Measurements from ENCODE around the gene ANKRD44. TPM values are rescaled to one million over a fixed set of nuclear protein-coding genes. Genes with fewer than 3 reads are reported as not detected.

ANKRD44 gene
- total RNA-seq, 2 experiments from 2014 or later: 214 to 246 TPM

DNA sequence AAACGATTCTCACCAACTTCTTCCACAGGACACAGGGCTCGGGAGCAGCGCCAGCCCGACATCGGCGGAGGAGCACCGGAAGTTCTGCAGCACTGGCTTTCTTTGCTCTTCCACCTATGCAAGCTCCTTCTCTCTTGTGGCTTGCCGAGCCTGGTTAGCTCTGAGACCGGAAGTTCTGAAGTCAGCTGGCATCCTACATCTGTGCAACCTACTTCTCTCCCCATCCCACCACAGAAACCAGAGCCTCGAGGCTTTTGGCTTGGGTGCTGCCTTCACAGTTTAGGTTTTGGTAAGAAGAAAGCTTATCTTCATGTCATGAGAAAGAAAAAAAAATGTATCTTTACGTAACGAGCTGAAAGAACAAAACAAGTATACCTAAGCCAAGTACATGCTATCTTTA lies 111.7 kb downstream of the ANKRD44 start:
- Mint-ChIP-seq H3K4me3 (peak overlapping the region; percentile 79), H3K27me3 (no peaks in the 10 kb centered on the region), H3K4me1 (peaks cover 85% of the 10 kb centered on the region), H3K36me3 (ENCODE audit: low read depth) (peaks cover 55% of the 10 kb centered on the region), H3K9me3 (peaks cover 3% of the 10 kb centered on the region), H3K27ac (peak overlapping the region; percentile 96)
- CTCF ChIA-PET: interaction anchor here (0.8 to 4.1 kb wide), 19 partner anchors 9 to 129 kb away, joined by 3 to 28 read pairs (median 4); partner anchors contain the start of gene ANKRD44
- DNase-seq: peak; percentile 94
- POLR2A ChIA-PET: interaction anchor here (0.6 to 9.9 kb wide), 25 partner anchors 9 to 271 kb away, joined by 3 to 123 read pairs (median 5); partner anchors contain the start of genes ANKRD44 and COQ10B

DNA sequence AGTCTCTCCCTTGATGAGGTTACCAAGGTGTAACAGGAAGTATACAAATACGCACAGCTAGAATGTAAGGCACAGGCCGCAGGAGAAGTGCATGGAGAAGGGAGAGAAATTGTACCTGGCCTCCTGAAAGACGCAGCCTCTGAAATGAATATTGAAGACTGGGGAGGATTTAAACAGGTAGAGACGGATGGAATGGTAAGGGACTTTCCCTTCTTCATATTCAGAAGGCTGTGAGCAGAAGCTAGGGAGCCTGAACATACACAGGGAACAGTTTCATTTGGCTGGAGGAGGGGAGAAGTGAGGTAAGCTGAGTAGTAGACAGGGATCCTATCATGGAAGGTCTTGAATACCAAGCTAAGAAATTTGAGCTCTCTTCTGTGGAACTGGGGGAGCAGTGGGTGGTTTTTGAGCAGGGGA lies 112.7 kb downstream of the ANKRD44 start:
- Mint-ChIP-seq H3K27me3 (no peaks in the 10 kb centered on the region), H3K4me3 (peak overlapping the region; percentile 79), H3K36me3 (ENCODE audit: low read depth) (peaks cover 46% of the 10 kb centered on the region), H3K4me1 (peaks cover 81% of the 10 kb centered on the region), H3K27ac (peak overlapping the region; percentile 96), H3K9me3 (peaks cover 3% of the 10 kb centered on the region)
- ChIA-PET CTCF (interaction anchor here (1.0 to 4.1 kb wide), 10 partner anchors 8 to 111 kb away, joined by 3 to 28 read pairs (median 6); partner anchors contain the start of gene ANKRD44), POLR2A (interaction anchor here (0.7 to 9.9 kb wide), 15 partner anchors 8 to 255 kb away, joined by 3 to 123 read pairs (median 5); partner anchors contain the start of genes ANKRD44 and COQ10B)
- no peak for DNase-seq

DNA sequence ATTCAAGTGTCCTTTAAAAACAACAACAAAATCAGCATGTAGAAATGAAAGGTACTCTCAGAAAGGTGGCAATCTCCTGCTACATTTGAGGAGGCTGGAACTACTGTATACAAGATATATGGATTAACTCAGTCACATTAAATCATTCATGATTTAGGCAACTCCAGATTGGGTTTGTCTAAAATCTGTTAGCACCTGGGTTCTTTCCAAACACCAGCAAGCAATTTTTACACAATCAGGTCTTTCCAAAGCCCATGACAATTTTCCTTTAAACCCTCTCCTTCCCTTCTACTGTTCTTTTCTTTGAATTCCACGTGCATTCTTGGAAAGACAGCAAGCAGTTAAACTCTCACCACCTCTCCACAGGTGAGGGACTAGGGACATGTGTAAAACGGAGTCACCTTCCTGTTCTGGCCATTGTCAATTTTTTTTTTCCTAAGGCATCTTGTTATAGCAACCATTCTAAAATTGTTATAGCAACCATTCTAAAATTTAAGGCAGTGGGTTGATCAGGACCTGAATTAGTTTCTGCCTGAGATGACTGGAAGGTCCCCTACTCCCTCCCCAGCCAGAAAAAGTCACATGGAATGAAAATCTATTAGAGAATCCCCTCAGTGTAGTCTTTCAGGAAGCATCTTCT lies 113.9 kb downstream of the ANKRD44 start:
- Mint-ChIP-seq H3K27ac (peak overlapping the region; percentile 47), H3K36me3 (ENCODE audit: low read depth) (peaks cover 35% of the 10 kb centered on the region), H3K4me3 (peak overlapping the region; percentile 39), H3K9me3 (no peaks in the 10 kb centered on the region), H3K27me3 (no peaks in the 10 kb centered on the region), H3K4me1 (peaks cover 84% of the 10 kb centered on the region)
- DNase-seq: no peak
- ChIA-PET CTCF (interaction anchor here (1.0 to 4.1 kb wide), 5 partner anchors 13 to 113 kb away, joined by 3 to 28 read pairs (median 4); partner anchors contain the start of gene ANKRD44), POLR2A (interaction anchor here (0.6 to 9.9 kb wide), 7 partner anchors 13 to 112 kb away, joined by 3 to 123 read pairs (median 34); partner anchors contain the start of gene ANKRD44)

- Mint-ChIP-seq H3K27me3 (no peaks in the 10 kb centered on the region), H3K9me3 (no peaks in the 10 kb centered on the region), H3K27ac (peak overlapping the region; percentile 29), H3K36me3 (ENCODE audit: low read depth) (peaks cover 25% of the 10 kb centered on the region), H3K4me3 (no peak overlapping the region), H3K4me1 (peaks cover 85% of the 10 kb centered on the region)
- ChIA-PET CTCF (interaction anchor here (1.0 to 1.8 kb wide), 4 partner anchors 12 to 116 kb away, joined by 3 to 7 read pairs (median 3); no protein-coding TSS in a partner anchor), POLR2A (interaction anchor here (0.5 to 9.9 kb wide), 7 partner anchors 14 to 116 kb away, joined by 3 to 123 read pairs (median 8); partner anchors contain the start of gene ANKRD44)
- DNase-seq: no peak
Observed at GRCh38 chr2:197195518-197195917, 115.1 kb downstream of the ANKRD44 start.

DNA sequence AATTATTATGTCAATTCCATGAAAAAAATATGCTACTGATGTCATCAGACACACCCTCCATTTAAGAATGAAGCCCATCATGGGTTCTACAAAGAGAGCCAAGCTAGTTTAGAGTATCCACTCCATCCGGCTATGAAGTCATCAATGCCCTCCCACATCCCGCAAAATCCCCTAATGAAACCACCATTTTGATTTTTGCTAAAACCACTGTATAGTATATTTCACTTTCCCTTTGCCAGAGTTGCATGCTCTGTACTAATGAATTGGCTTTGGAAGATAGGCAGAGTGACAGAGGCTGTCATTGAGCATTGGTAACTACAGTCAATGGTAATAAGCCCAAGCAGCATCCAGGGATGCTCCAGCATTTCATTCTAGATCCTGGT lies 118.6 kb downstream of the ANKRD44 start:
- Mint-ChIP-seq H3K27ac (peak overlapping the region; percentile 32), H3K4me3 (no peak overlapping the region), H3K4me1 (peaks cover 76% of the 10 kb centered on the region), H3K9me3 (no peaks in the 10 kb centered on the region), H3K36me3 (ENCODE audit: low read depth) (peaks cover 16% of the 10 kb centered on the region), H3K27me3 (no peaks in the 10 kb centered on the region)
- POLR2A ChIA-PET: interaction anchor here (0.7 to 3.6 kb wide), 9 partner anchors 14 to 124 kb away, joined by 3 to 61 read pairs (median 4); partner anchors contain the start of gene ANKRD44
- CTCF ChIA-PET: interaction anchor here (0.6 to 4.2 kb wide), 23 partner anchors 10 to 253 kb away, joined by 3 to 55 read pairs (median 5); partner anchors contain the start of gene ANKRD44
- peak; percentile 64 for DNase-seq

- no peak overlapping the region for H3K4me3 Mint-ChIP-seq
- peaks cover 17% of the 10 kb centered on the region for H3K36me3 Mint-ChIP-seq (ENCODE audit: low read depth)
- H3K4me1 Mint-ChIP-seq: peaks cover 72% of the 10 kb centered on the region
- CTCF ChIA-PET: interaction anchor here (0.6 to 4.2 kb wide), 36 partner anchors 9 to 392 kb away, joined by 3 to 55 read pairs (median 4); partner anchors contain the start of genes ANKRD44 and GTF3C3
- H3K27ac Mint-ChIP-seq: peak overlapping the region; percentile 32
- no peaks in the 10 kb centered on the region for H3K9me3 Mint-ChIP-seq
- DNase-seq: no peak
- no peaks in the 10 kb centered on the region for H3K27me3 Mint-ChIP-seq
- POLR2A ChIA-PET: interaction anchor here (0.8 to 3.6 kb wide), 10 partner anchors 14 to 137 kb away, joined by 3 to 61 read pairs (median 4); partner anchors contain the start of gene ANKRD44
Observed at GRCh38 chr2:197191177-197191939, 119.2 kb downstream of the ANKRD44 start.

DNA sequence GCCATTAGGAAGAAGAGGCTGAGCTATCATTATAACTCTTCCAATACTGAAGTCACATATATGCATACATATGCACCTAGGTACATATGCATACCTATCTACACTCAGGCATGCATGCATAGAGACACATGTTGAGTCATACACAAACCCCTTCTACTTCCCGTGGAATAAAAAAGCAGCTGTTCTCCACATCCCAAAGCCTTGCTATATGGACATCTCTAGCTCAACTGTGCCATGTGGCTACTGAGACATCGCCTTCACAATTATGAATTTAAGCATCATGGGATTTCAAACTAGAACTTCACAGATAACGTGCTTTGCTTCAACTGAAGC lies 120.5 kb downstream of the ANKRD44 start:
- H3K27ac Mint-ChIP-seq: no peak overlapping the region
- H3K4me1 Mint-ChIP-seq: peaks cover 72% of the 10 kb centered on the region
- no peak overlapping the region for H3K4me3 Mint-ChIP-seq
- no peaks in the 10 kb centered on the region for H3K9me3 Mint-ChIP-seq
- no peaks in the 10 kb centered on the region for H3K27me3 Mint-ChIP-seq
- ChIA-PET CTCF (interaction anchor here (1.0 to 4.2 kb wide), 12 partner anchors 9 to 186 kb away, joined by 3 to 55 read pairs (median 4); partner anchors contain the start of gene ANKRD44), POLR2A (interaction anchor here (0.9 to 3.6 kb wide), 4 partner anchors 9 to 120 kb away, joined by 3 to 61 read pairs (median 5); partner anchors contain the start of gene ANKRD44)
- H3K36me3 Mint-ChIP-seq (ENCODE audit: low read depth): peaks cover 26% of the 10 kb centered on the region
- DNase-seq: no peak

DNA sequence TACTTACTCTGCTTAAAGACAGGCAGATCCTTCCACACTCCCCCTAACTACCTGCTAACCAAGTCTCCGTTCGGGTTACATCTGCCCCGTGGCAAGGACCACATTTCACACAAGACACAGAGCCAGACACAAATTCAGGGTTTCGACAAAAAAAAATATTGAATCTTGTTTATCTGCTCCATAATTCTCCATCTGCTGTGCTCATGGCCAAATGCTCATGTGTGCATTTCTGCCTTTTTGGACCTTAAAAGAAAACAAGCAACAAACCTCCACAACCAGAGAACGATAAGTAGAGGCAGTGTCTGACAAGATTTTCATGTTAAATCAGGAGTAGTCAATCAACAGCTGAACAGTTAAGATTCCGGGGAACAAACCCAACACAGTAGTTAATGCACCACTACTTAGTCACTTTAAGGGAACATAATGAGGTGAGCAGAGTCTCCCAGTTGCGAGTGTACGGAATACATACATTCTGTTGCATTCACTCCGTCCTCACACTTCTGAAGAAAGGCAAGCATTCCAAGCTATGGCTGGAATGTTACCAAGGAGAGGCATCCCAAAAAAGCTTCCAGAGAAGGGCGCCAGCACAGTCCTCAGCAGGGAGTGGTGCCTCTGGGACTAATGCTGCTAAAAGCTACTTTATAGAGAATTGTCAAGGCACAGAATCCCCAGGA lies 121.0 kb downstream of the ANKRD44 start:
- Mint-ChIP-seq H3K9me3 (no peaks in the 10 kb centered on the region), H3K4me1 (peaks cover 70% of the 10 kb centered on the region), H3K27ac (no peak overlapping the region), H3K27me3 (no peaks in the 10 kb centered on the region), H3K4me3 (no peak overlapping the region), H3K36me3 (ENCODE audit: low read depth) (peaks cover 27% of the 10 kb centered on the region)
- CTCF ChIA-PET: interaction anchor here (1.2 to 4.2 kb wide), 5 partner anchors 10 to 187 kb away, joined by 5 to 55 read pairs (median 7); partner anchors contain the start of gene ANKRD44
- DNase-seq: no peak
- POLR2A ChIA-PET: interaction anchor here (0.9 to 3.6 kb wide), 4 partner anchors 9 to 120 kb away, joined by 3 to 61 read pairs (median 5); partner anchors contain the start of gene ANKRD44

DNA sequence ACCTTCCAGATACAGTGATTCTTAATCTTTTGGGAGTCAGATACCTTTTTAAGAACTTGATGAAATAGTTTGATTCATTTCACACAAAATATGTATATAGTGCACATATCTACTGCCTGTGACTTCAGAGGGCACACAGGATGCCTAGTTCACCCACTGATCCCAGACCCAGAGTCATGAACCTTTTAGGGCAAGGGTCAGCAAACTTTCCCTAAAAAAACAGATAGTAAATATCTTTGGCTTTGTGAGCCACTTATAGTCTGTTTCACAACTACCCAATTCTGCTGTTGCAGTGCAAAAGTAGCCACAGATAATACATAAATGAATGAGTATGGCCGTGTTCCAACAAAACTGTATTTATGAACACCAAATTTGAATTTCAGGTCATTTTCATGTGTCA lies 124.9 kb downstream of the ANKRD44 start:
- ChIA-PET POLR2A (no interaction called here), CTCF (no interaction called here)
- DNase-seq: no peak
- Mint-ChIP-seq H3K4me1 (peaks cover 67% of the 10 kb centered on the region), H3K36me3 (ENCODE audit: low read depth) (peaks cover 59% of the 10 kb centered on the region), H3K27me3 (no peaks in the 10 kb centered on the region), H3K9me3 (no peaks in the 10 kb centered on the region), H3K27ac (no peak overlapping the region), H3K4me3 (no peak overlapping the region)

GRCh38 chr2:197184959-197185586 lies 125.5 kb downstream of the ANKRD44 start:
- Mint-ChIP-seq H3K27me3 (no peaks in the 10 kb centered on the region), H3K4me1 (peaks cover 65% of the 10 kb centered on the region), H3K36me3 (ENCODE audit: low read depth) (peaks cover 62% of the 10 kb centered on the region), H3K4me3 (no peak overlapping the region), H3K27ac (no peak overlapping the region), H3K9me3 (no peaks in the 10 kb centered on the region)
- POLR2A ChIA-PET: interaction anchor here (1.0 kb wide), 1 partner anchor 124 kb away, joined by 4 read pairs; no protein-coding TSS in a partner anchor
- CTCF ChIA-PET: interaction anchor here (4.0 kb wide), 1 partner anchor 72 kb away, joined by 14 read pairs; no protein-coding TSS in a partner anchor
- no peak for DNase-seq

GRCh38 chr2:197183355-197183754 lies 127.2 kb downstream of the ANKRD44 start:
- Mint-ChIP-seq H3K4me1 (peaks cover 51% of the 10 kb centered on the region), H3K9me3 (no peaks in the 10 kb centered on the region), H3K27me3 (no peaks in the 10 kb centered on the region), H3K27ac (no peak overlapping the region), H3K4me3 (no peak overlapping the region), H3K36me3 (ENCODE audit: low read depth) (peaks cover 71% of the 10 kb centered on the region)
- DNase-seq: no peak
- POLR2A ChIA-PET: no interaction called here
- CTCF ChIA-PET: interaction anchor here (4.0 kb wide), 1 partner anchor 70 kb away, joined by 14 read pairs; no protein-coding TSS in a partner anchor

All from activated CD4-positive, alpha-beta memory T cell treated with anti-CD3 and anti-CD28 coated beads, Interleukin-2, amount 10 ng/mL, durations not matched to agents 7 days and 5 days (primary cell).